Measurements from ENCODE around the gene PTPRD. TPM values are rescaled to one million over a fixed set of nuclear protein-coding genes. Genes with fewer than 3 reads are reported as not detected.

The PTPRD gene
- total and polyA plus RNA-seq, 2 donors (not counting 1 experiment from before 2014, with no cell fraction given), result 0.35 to 4.8 TPM

GRCh38 chr9:10054456-10054855 is 558.3 kb downstream of the PTPRD start:
- Histone ChIP-seq H3K9ac (ENCODE audit: insufficient read depth, low read length) (no peak overlapping the region), H3K36me3 (ENCODE audit: control insufficient read depth, insufficient read depth, low read length) (no peaks in the 10 kb centered on the region), H3K4me2 (ENCODE audit: extremely low read depth, insufficient read depth, low read length) (no peak overlapping the region), H3K27me3 (ENCODE audit: control insufficient read depth, insufficient read depth, low read length) (no peaks in the 10 kb centered on the region), H2AFZ (ENCODE audit: low read length) (no peak overlapping the region), H3K4me1 (ENCODE audit: control insufficient read depth, extremely low read depth, insufficient read depth, low read length) (no peaks in the 10 kb centered on the region), H3K79me2 (ENCODE audit: control insufficient read depth, insufficient read depth, low read length) (no peaks in the 10 kb centered on the region), H4K20me1 (ENCODE audit: control insufficient read depth, extremely low read depth, insufficient read depth, low read length) (no peaks in the 10 kb centered on the region), H3K9me3 (ENCODE audit: control insufficient read depth, insufficient read depth, low read depth, low read length) (no peaks in the 10 kb centered on the region), H3K27ac (ENCODE audit: insufficient read depth, low read length) (no peak overlapping the region), H3K4me3 (replicated peaks in 1 of 4; ENCODE audit: control extremely low read depth in 1 of 4, insufficient read depth in 1 of 4, low read depth in 3 of 4, low read length in 4 of 4) (no peak overlapping the region)
- TF ChIP-seq CTCF (conservative IDR thresholded peaks at IDR 0.05 in 1 of 2, IDR thresholded peaks at IDR 0.05 in 1 of 2; ENCODE audit: low read depth in 1 of 2, low read length in 2 of 2), result no peak
- TF ChIP-seq EZH2 (IDR thresholded peaks at IDR 0.05; ENCODE audit: low read length, missing control alignments), result no peak
- no peak for DNase-seq (ENCODE audit: low read depth in 2 of 2)

GRCh38 chr9:10052916-10053315 is 559.9 kb downstream of the PTPRD start:
- H3K4me2 ChIP-seq (ENCODE audit: extremely low read depth, insufficient read depth, low read length), result no peak overlapping the region
- no peak for TF ChIP-seq EZH2 (IDR thresholded peaks at IDR 0.05; ENCODE audit: low read length, missing control alignments)
- TF ChIP-seq CTCF (conservative IDR thresholded peaks at IDR 0.05 in 1 of 2, IDR thresholded peaks at IDR 0.05 in 1 of 2; ENCODE audit: low read depth in 1 of 2, low read length in 2 of 2), result no peak
- no peaks in the 10 kb centered on the region for H3K27me3 ChIP-seq (ENCODE audit: control insufficient read depth, insufficient read depth, low read length)
- H4K20me1 ChIP-seq (ENCODE audit: control insufficient read depth, extremely low read depth, insufficient read depth, low read length), result no peaks in the 10 kb centered on the region
- H2AFZ ChIP-seq (ENCODE audit: low read length), result no peak overlapping the region
- no peak for DNase-seq (ENCODE audit: low read depth in 2 of 2)
- H3K27ac ChIP-seq (ENCODE audit: insufficient read depth, low read length), result no peak overlapping the region
- no peak overlapping the region for H3K9ac ChIP-seq (ENCODE audit: insufficient read depth, low read length)
- no peaks in the 10 kb centered on the region for H3K4me1 ChIP-seq (ENCODE audit: control insufficient read depth, extremely low read depth, insufficient read depth, low read length)
- H3K79me2 ChIP-seq (ENCODE audit: control insufficient read depth, insufficient read depth, low read length), result no peaks in the 10 kb centered on the region
- no peaks in the 10 kb centered on the region for H3K36me3 ChIP-seq (ENCODE audit: control insufficient read depth, insufficient read depth, low read length)
- H3K4me3 ChIP-seq (replicated peaks in 1 of 4; ENCODE audit: control extremely low read depth in 1 of 4, insufficient read depth in 1 of 4, low read depth in 3 of 4, low read length in 4 of 4), result no peak overlapping the region
- H3K9me3 ChIP-seq (ENCODE audit: control insufficient read depth, insufficient read depth, low read depth, low read length), result no peaks in the 10 kb centered on the region

- Histone ChIP-seq H3K79me2 (ENCODE audit: control insufficient read depth, insufficient read depth, low read length) (no peaks in the 10 kb centered on the region), H3K4me2 (ENCODE audit: extremely low read depth, insufficient read depth, low read length) (no peak overlapping the region), H3K27ac (ENCODE audit: insufficient read depth, low read length) (no peak overlapping the region), H3K4me3 (replicated peaks in 1 of 4; ENCODE audit: control extremely low read depth in 1 of 4, insufficient read depth in 1 of 4, low read depth in 3 of 4, low read length in 4 of 4) (no peak overlapping the region), H3K9me3 (ENCODE audit: control insufficient read depth, insufficient read depth, low read depth, low read length) (no peaks in the 10 kb centered on the region), H3K27me3 (ENCODE audit: control insufficient read depth, insufficient read depth, low read length) (no peaks in the 10 kb centered on the region), H4K20me1 (ENCODE audit: control insufficient read depth, extremely low read depth, insufficient read depth, low read length) (no peaks in the 10 kb centered on the region), H3K9ac (ENCODE audit: insufficient read depth, low read length) (no peak overlapping the region), H2AFZ (ENCODE audit: low read length) (no peak overlapping the region), H3K4me1 (ENCODE audit: control insufficient read depth, extremely low read depth, insufficient read depth, low read length) (no peaks in the 10 kb centered on the region), H3K36me3 (ENCODE audit: control insufficient read depth, insufficient read depth, low read length) (no peaks in the 10 kb centered on the region)
- no peak for DNase-seq (ENCODE audit: low read depth in 2 of 2)
- no peak for TF ChIP-seq EZH2 (IDR thresholded peaks at IDR 0.05; ENCODE audit: low read length, missing control alignments)
- TF ChIP-seq CTCF (conservative IDR thresholded peaks at IDR 0.05 in 1 of 2, IDR thresholded peaks at IDR 0.05 in 1 of 2; ENCODE audit: low read depth in 1 of 2, low read length in 2 of 2), result no peak
These were observed 560.6 kb downstream of the PTPRD start for GRCh38 chr9:10052181-10052580.

All from fibroblast of lung (primary cell).